Measurements from ENCODE around the gene TK2.

The TK2 gene

DNA sequence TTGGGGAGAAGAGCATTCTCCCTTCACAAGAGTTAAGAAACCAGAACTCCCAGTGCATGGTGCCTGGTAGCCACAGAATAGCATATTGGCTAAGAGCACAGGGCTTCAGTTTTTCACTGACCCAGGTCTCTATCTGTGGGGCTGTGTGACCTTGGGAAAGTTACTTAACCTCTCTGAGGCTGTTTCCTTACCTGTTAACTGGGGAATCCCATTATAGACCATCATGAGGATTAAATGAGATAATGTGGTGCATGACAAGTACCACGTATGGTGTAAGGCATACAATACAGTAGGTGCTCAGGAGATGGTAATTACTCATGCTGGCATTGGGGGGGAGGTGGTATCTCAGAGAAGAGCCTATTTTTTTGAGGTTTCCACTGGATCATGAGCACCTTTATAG is 89.2 kb downstream of the TK2 start:
- DNase-seq: no peak

GRCh38 chr16:66459878-66460277 is 90.0 kb downstream of the TK2 start:
- DNase-seq: no peak

- DNase-seq: no peak
These were observed 91.1 kb downstream of the TK2 start for GRCh38 chr16:66458853-66459252.

DNA sequence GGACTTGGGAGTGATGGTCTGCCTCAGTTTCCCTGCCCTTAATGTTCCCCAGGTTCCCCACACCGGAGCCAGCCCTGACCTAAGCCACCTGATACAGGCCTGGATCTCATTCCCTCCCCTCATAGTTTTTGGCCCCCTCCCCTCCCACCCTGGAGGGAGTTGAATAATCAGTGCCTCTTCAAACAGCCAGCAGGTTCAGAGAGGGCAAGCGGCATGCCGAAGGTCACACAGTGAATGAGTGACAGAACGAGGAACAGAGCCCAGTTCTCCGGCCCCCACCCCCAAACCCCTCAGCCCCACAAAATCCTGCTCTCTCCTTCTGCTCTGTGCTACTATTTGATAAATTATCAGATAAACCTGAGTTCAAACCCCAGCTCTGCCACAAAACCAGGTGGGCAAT is 91.6 kb downstream of the TK2 start:
- no peak for DNase-seq
